Measurements from ENCODE around the gene SH3GL3.
A peak's percentile ranks its signal among the peaks of the same experiment; 100 is the strongest.

Gene SH3GL3, protein sequence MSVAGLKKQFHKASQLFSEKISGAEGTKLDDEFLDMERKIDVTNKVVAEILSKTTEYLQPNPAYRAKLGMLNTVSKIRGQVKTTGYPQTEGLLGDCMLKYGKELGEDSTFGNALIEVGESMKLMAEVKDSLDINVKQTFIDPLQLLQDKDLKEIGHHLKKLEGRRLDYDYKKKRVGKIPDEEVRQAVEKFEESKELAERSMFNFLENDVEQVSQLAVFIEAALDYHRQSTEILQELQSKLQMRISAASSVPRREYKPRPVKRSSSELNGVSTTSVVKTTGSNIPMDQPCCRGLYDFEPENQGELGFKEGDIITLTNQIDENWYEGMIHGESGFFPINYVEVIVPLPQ

DNA sequence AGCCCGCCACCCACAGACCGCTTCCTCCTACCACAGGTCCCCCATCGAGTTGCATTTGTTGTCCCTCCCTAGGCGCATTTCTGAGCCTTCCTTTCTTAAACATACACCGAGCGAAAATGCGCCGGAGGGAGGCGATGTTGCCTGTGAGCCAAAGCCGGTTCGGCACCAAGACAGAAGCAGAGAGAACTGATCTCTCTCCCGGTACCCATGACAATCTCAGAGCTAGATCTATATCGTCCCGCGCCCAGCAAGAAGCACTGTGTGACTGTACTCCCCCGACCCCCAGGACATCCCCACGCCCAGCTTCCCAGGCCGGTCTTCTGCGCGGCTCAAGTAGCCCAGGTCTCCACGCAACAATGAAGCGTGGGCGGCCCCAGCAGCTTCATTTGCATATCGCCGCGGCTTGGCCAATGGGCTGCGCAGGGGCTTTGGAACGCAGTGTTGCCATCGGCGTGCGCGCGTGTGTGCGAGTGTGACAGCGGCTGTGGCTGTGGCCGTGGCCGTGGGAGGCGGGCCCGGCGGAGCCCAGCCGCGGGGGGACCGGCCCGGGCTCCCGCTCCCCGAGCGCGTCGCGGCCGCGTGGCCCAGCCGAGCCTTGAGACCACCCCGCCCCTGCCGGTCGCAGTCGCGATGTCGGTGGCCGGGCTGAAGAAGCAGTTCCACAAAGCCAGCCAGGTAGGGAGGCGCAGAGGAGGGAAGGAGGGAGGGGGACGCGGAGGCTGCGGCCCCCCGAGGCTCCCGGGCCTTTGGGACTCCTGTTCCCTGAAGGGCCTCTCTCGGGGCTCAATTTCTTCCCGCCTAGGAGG lies at the start of gene SH3GL3:
Gene SH3GL3 (plus strand): TSS at position 438 of the 806 bp plus-strand sequence. CDS start 193 bp downstream, at position 631.
- Histone ChIP-seq H3K4me1 (ENCODE audit: insufficient read depth, low read length) (peaks cover 6% of the 10 kb centered on the region; the same call in 1 of the 2 replicates), H3K9ac (ENCODE audit: low read depth, low read length) (peak within 1 kb of the TSS; percentile 66; the same call in 1 of the 2 replicates), H3K4me3 (ENCODE audit: low read length) (peak within 1 kb of the TSS; percentile 83), H3K36me3 (ENCODE audit: insufficient read depth, low read depth, low read length) (no peaks in the 10 kb centered on the region), H3K9me3 (ENCODE audit: insufficient read depth, low read depth, low read length) (no peaks in the 10 kb centered on the region), H3K27me3 (ENCODE audit: insufficient read depth, low read length) (peaks cover 32% of the 10 kb centered on the region), H3K27ac (ENCODE audit: low read length) (no peak within 1 kb of the TSS)

DNA sequence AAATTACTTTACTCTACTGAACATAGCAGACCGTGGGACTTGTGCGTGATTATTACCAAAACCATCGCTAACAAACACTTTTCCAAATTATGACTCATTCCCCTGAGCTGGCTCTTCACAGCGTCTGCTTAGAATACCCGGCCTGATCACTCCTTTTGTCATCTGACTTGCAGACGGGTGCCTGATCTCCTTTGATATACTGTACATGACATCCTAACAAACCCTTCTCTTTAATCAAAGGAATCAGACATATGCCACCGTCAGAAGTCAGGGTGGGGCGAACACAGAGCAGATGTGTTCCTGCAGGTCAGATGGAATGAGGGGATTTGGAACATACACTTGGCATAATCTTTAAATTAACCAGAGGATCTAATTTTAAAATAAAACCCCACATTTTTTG lies 48.5 kb upstream of the SH3GL3 start:
- no peaks in the 10 kb centered on the region for H3K27me3 ChIP-seq (ENCODE audit: insufficient read depth, low read length)
- H3K4me1 ChIP-seq (ENCODE audit: insufficient read depth, low read length), result peaks cover 4% of the 10 kb centered on the region; the same call in 1 of the 2 replicates
- no peak overlapping the region for H3K27ac ChIP-seq (ENCODE audit: low read length)
- no peak overlapping the region for H3K4me3 ChIP-seq (ENCODE audit: low read length)
- no peaks in the 10 kb centered on the region for H3K9me3 ChIP-seq (ENCODE audit: insufficient read depth, low read depth, low read length)
- no peaks in the 10 kb centered on the region for H3K36me3 ChIP-seq (ENCODE audit: insufficient read depth, low read depth, low read length)
- H3K9ac ChIP-seq (ENCODE audit: low read depth, low read length), result no peak overlapping the region

- no peaks in the 10 kb centered on the region for H3K36me3 ChIP-seq (ENCODE audit: insufficient read depth, low read depth, low read length)
- no peak overlapping the region for H3K9ac ChIP-seq (ENCODE audit: low read depth, low read length)
- H3K27me3 ChIP-seq (ENCODE audit: insufficient read depth, low read length), result no peaks in the 10 kb centered on the region
- H3K4me3 ChIP-seq (ENCODE audit: low read length), result no peak overlapping the region
- no peak overlapping the region for H3K27ac ChIP-seq (ENCODE audit: low read length)
- no peaks in the 10 kb centered on the region for H3K4me1 ChIP-seq (ENCODE audit: insufficient read depth, low read length)
- no peaks in the 10 kb centered on the region for H3K9me3 ChIP-seq (ENCODE audit: insufficient read depth, low read depth, low read length)
Observed at GRCh38 chr15:83404121-83404520, 43.0 kb upstream of the SH3GL3 start.

DNA sequence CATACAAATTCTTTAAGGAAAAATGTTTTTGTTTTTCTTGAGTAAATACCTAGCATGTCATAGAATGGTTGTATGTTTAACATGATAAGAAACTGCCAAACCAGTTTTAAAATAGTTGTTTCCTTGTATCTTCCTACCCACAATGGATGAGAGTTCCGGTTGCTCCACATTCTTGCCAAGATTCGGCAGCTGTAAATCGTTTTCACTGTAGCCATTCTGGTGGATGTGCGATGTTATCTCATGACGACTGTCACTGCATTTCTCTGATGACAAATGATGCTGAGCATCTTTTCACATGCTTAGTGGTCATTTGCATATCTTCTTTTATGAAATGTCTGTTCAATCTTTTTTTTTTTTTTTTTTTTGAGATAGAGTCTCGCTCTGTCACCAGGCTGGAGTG lies 36.6 kb upstream of the SH3GL3 start:
- H3K36me3 ChIP-seq (ENCODE audit: insufficient read depth, low read depth, low read length), result no peaks in the 10 kb centered on the region
- no peak overlapping the region for H3K4me3 ChIP-seq (ENCODE audit: low read length)
- H3K9ac ChIP-seq (ENCODE audit: low read depth, low read length), result no peak overlapping the region
- no peak overlapping the region for H3K27ac ChIP-seq (ENCODE audit: low read length)
- H3K27me3 ChIP-seq (ENCODE audit: insufficient read depth, low read length), result no peaks in the 10 kb centered on the region
- no peaks in the 10 kb centered on the region for H3K4me1 ChIP-seq (ENCODE audit: insufficient read depth, low read length)
- no peaks in the 10 kb centered on the region for H3K9me3 ChIP-seq (ENCODE audit: insufficient read depth, low read depth, low read length)

GRCh38 chr15:83413054-83413719 lies 34.0 kb upstream of the SH3GL3 start:
- Histone ChIP-seq H3K4me1 (ENCODE audit: insufficient read depth, low read length) (no peaks in the 10 kb centered on the region), H3K27me3 (ENCODE audit: insufficient read depth, low read length) (no peaks in the 10 kb centered on the region), H3K9ac (ENCODE audit: low read depth, low read length) (no peak overlapping the region), H3K9me3 (ENCODE audit: insufficient read depth, low read depth, low read length) (no peaks in the 10 kb centered on the region), H3K36me3 (ENCODE audit: insufficient read depth, low read depth, low read length) (no peaks in the 10 kb centered on the region), H3K4me3 (ENCODE audit: low read length) (no peak overlapping the region), H3K27ac (ENCODE audit: low read length) (no peak overlapping the region)

DNA sequence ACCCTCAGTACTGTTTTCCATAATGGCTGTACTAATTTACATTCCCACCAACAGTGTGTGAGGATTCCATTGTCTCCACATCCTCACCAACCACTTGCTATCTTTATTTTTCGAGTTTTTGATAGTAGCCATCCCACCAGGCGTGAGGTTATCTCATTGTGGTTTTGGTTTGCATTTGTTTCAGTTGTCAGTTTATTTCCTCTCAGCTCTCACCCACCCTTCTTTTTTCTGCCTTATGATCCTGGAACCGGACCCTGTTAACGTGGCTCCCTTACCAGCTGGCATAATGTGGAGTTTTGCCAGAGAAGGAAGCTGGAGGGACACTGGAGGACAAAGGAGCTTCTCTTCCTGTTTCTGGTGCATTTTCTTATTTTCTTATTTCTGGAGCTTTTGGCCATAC lies 25.1 kb upstream of the SH3GL3 start:
- H3K27ac ChIP-seq (ENCODE audit: low read length), result no peak overlapping the region
- H3K4me1 ChIP-seq (ENCODE audit: insufficient read depth, low read length), result no peaks in the 10 kb centered on the region
- H3K36me3 ChIP-seq (ENCODE audit: insufficient read depth, low read depth, low read length), result no peaks in the 10 kb centered on the region
- no peaks in the 10 kb centered on the region for H3K9me3 ChIP-seq (ENCODE audit: insufficient read depth, low read depth, low read length)
- no peak overlapping the region for H3K4me3 ChIP-seq (ENCODE audit: low read length)
- no peak overlapping the region for H3K9ac ChIP-seq (ENCODE audit: low read depth, low read length)
- H3K27me3 ChIP-seq (ENCODE audit: insufficient read depth, low read length), result no peaks in the 10 kb centered on the region

DNA sequence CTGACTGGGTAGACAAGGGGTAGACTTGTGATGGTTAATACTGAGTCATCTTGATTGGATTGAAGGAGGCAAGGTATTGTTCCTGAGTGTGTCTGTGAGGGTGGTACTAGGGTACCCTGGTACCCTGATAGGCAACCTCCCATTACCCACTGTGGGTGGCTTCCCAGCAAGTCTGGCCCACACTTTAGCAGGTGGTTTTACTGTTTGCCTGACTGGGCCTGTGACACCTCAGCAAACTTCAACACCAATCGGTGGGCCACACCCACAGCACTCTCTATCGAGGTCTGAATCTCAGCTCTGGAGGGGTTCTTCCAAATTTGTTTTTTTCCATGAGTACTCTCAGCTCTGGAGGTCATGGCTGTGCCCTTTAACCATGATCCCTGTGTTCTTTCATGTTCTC lies 24.6 kb upstream of the SH3GL3 start:
- Histone ChIP-seq H3K9me3 (ENCODE audit: insufficient read depth, low read depth, low read length) (no peaks in the 10 kb centered on the region), H3K27me3 (ENCODE audit: insufficient read depth, low read length) (no peaks in the 10 kb centered on the region), H3K36me3 (ENCODE audit: insufficient read depth, low read depth, low read length) (no peaks in the 10 kb centered on the region), H3K27ac (ENCODE audit: low read length) (no peak overlapping the region), H3K4me3 (ENCODE audit: low read length) (no peak overlapping the region), H3K9ac (ENCODE audit: low read depth, low read length) (no peak overlapping the region), H3K4me1 (ENCODE audit: insufficient read depth, low read length) (no peaks in the 10 kb centered on the region)

- H3K27me3 ChIP-seq (ENCODE audit: insufficient read depth, low read length), result no peaks in the 10 kb centered on the region
- no peaks in the 10 kb centered on the region for H3K36me3 ChIP-seq (ENCODE audit: insufficient read depth, low read depth, low read length)
- no peak overlapping the region for H3K27ac ChIP-seq (ENCODE audit: low read length)
- no peak overlapping the region for H3K9ac ChIP-seq (ENCODE audit: low read depth, low read length)
- H3K4me3 ChIP-seq (ENCODE audit: low read length), result no peak overlapping the region
- no peaks in the 10 kb centered on the region for H3K4me1 ChIP-seq (ENCODE audit: insufficient read depth, low read length)
- peaks cover 4% of the 10 kb centered on the region; the same call in 1 of the 2 replicates for H3K9me3 ChIP-seq (ENCODE audit: insufficient read depth, low read depth, low read length)
Observed at GRCh38 chr15:83424101-83424500, 23.0 kb upstream of the SH3GL3 start.

GRCh38 chr15:83430441-83430840 lies 16.7 kb upstream of the SH3GL3 start:
- H3K27ac ChIP-seq (ENCODE audit: low read length), result no peak overlapping the region
- H3K4me3 ChIP-seq (ENCODE audit: low read length), result no peak overlapping the region
- no peaks in the 10 kb centered on the region for H3K27me3 ChIP-seq (ENCODE audit: insufficient read depth, low read length)
- no peak overlapping the region for H3K9ac ChIP-seq (ENCODE audit: low read depth, low read length)
- no peaks in the 10 kb centered on the region for H3K36me3 ChIP-seq (ENCODE audit: insufficient read depth, low read depth, low read length)
- no peaks in the 10 kb centered on the region for H3K4me1 ChIP-seq (ENCODE audit: insufficient read depth, low read length)
- H3K9me3 ChIP-seq (ENCODE audit: insufficient read depth, low read depth, low read length), result peaks cover 4% of the 10 kb centered on the region; the same call in 1 of the 2 replicates

DNA sequence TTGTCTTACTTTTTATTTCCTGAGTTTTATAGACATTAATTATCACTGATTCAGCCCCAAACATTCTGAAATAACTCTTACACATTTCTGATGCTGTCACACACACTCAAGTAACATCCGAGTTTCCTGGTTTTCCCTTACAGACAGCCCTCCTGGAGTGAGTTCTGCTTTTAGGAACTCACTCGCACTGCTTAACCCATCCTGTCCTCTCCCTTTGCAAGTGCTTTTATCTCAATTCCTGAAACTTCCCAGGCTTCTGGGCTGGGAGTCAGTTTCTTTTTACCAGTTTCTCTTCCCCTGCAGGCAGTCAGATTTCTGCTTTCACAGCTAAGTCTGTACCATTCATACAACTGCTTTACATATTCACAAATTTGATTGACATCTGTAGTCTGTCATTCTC lies 15.6 kb upstream of the SH3GL3 start:
- Histone ChIP-seq H3K36me3 (ENCODE audit: insufficient read depth, low read depth, low read length) (no peaks in the 10 kb centered on the region), H3K4me3 (ENCODE audit: low read length) (no peak overlapping the region), H3K9me3 (ENCODE audit: insufficient read depth, low read depth, low read length) (peaks cover 4% of the 10 kb centered on the region; the same call in 1 of the 2 replicates), H3K27me3 (ENCODE audit: insufficient read depth, low read length) (no peaks in the 10 kb centered on the region), H3K27ac (ENCODE audit: low read length) (no peak overlapping the region), H3K4me1 (ENCODE audit: insufficient read depth, low read length) (no peaks in the 10 kb centered on the region), H3K9ac (ENCODE audit: low read depth, low read length) (no peak overlapping the region)

DNA sequence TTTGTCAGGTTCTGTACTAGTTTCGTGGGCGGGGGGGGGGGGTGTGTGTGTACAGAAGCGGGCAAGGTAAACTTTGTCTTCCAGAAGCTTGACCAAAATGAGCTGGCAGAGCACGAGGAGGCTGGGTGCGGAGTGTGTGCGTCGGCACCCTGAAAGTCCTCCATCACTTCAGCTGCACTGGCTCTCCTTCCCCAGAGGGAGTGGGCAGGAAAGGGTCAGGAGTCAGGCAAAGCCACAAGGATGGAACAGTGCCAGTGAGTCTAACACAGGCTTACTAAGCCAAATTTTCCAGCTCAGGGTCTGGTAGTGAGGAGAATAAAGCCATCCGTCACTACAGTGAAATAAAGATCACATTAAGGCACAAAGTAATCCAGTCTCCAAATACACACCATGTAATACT lies 11.9 kb upstream of the SH3GL3 start:
- no peak overlapping the region for H3K4me3 ChIP-seq (ENCODE audit: low read length)
- no peaks in the 10 kb centered on the region for H3K9me3 ChIP-seq (ENCODE audit: insufficient read depth, low read depth, low read length)
- no peaks in the 10 kb centered on the region for H3K36me3 ChIP-seq (ENCODE audit: insufficient read depth, low read depth, low read length)
- no peak overlapping the region for H3K27ac ChIP-seq (ENCODE audit: low read length)
- H3K27me3 ChIP-seq (ENCODE audit: insufficient read depth, low read length), result no peaks in the 10 kb centered on the region
- no peaks in the 10 kb centered on the region for H3K4me1 ChIP-seq (ENCODE audit: insufficient read depth, low read length)
- no peak overlapping the region for H3K9ac ChIP-seq (ENCODE audit: low read depth, low read length)
